Measurements from ENCODE around the gene NBPF10.
"Not testable (repeated sequence)": the region's sequence is repeated elsewhere in the genome, so short reads cannot be mapped to it uniquely, and the experiment has no call there.

NBPF10 gene

GRCh38 chr1:146144465-146144864 is at the start of gene NBPF10:
TSS of gene NBPF10 (minus strand) at chr1:146144804. CDS start at chr1:146144769, 35 bp downstream.
- in situ Hi-C loops (cut with HindIII; ENCODE audit: low sequenced_read_pairs); DNase-seq (ENCODE audit: low read depth, low spot score); H3K4me3 ChIP-seq (ENCODE audit: low read depth, low read length): not testable (repeated sequence)

DNA sequence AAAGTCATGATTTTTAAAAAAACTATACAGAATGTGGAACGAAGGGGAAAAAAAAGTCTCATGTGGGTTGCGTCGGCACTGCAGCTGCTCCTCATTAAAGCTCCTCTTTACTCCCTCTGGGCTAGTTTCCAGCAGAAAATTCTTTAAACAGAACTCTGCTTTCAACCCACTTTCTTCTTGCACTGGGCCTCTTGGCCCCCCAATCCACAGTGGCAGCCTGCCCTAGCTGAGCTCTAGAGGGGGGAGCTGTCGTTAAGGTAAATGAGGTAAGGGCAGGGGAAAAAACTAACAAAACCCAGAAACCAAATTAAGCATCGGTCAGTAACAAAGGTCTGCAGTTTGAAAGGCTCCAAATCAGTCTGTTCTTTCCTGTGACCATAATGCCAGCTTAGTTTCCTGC is 29.9 kb upstream of the NBPF10 start:
- in situ Hi-C loops (cut with HindIII; ENCODE audit: low sequenced_read_pairs); H3K4me3 ChIP-seq (ENCODE audit: low read depth, low read length); DNase-seq (ENCODE audit: low read depth, low spot score): not testable (repeated sequence)

- in situ Hi-C loops (cut with HindIII; ENCODE audit: low sequenced_read_pairs) = not testable (repeated sequence)
These were observed 23.1 kb upstream of the NBPF10 start for GRCh38 chr1:146167740-146168139.

DNA sequence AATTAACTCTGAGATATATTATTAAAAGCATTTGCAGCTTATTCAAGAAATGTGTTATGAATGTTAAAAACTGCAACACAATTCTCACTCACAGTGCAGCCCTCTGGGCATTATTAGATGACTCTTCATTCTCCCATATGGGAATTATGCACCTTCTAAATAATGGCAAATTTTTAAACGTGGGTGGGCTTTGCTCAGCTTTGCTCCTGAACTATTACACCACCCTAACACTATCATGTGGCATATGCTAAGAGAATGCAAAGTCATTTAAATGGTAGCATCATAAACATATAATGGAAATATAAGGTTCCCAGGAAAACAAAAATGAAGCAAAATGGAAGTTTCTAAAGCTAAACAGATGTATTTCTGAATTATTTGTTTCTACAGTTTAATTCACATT is 22.7 kb upstream of the NBPF10 start:
- H3K4me3 ChIP-seq (ENCODE audit: low read depth, low read length); DNase-seq (ENCODE audit: low read depth, low spot score); in situ Hi-C loops (cut with HindIII; ENCODE audit: low sequenced_read_pairs): not testable (repeated sequence)

More at GRCh38 chr1:146167740-146168139, 23.1 kb upstream of the NBPF10 start:
- not testable (repeated sequence) for H3K4me3 ChIP-seq (ENCODE audit: low read depth, low read length); DNase-seq (ENCODE audit: low read depth, low spot score)
